ENCODE measurements around the gene GK. TPM values are rescaled to one million over a fixed set of nuclear protein-coding genes. Genes with fewer than 3 reads are reported as not detected.

GK gene
- total and polyA plus RNA-seq, 2 of the 8 experiments (the other 6 are each of a cell fraction or from before 2014, with no cell fraction given), result 2.9 to 11.2 TPM

GRCh38 chrX:30673884-30674598 lies 20.8 kb downstream of the GK start:
- no peak overlapping the region for H2BK5ac ChIP-seq (ENCODE audit: low read depth, low read length)
- H2AK5ac ChIP-seq (ENCODE audit: low read depth, low read length), result no peak overlapping the region
- no peak overlapping the region for H2BK20ac ChIP-seq (ENCODE audit: low read length)
- no peak overlapping the region for H2BK120ac ChIP-seq (replicated peaks; ENCODE audit: low read depth, low read length)
- H3K18ac ChIP-seq (ENCODE audit: extremely low read depth, low read length), result no peak overlapping the region
- DNase-seq (ENCODE audit: low read depth in 1 of 2, low spot score in 2 of 2) (no peak), FAIRE-seq (no peak)
- no peak overlapping the region for H4K8ac ChIP-seq (ENCODE audit: extremely low read depth, insufficient read depth, low read length)
- H3K4me2 ChIP-seq (ENCODE audit: insufficient read depth in 1 of 2, low read depth in 2 of 2, low read length in 2 of 2), result no peak overlapping the region
- no peaks in the 10 kb centered on the region for H3K4me1 ChIP-seq (replicated peaks in 1 of 4; ENCODE audit: control insufficient read depth in 3 of 4, insufficient read depth in 4 of 4, low read length in 3 of 4)
- H3K9me3 ChIP-seq (ENCODE audit: insufficient read depth in 2 of 2, low read depth in 1 of 2, low read length in 1 of 2), result no peaks in the 10 kb centered on the region
- WGBS, 2 experiments (ENCODE audit: extremely low coverage in 1 of 2, insufficient coverage in 1 of 2, insufficient read length in 1 of 2, insufficient replicate concordance in 2 of 2, low coverage in 1 of 2, low lambda C conversion rate in 2 of 2, missing lambda C conversion rate in 1 of 2), result 100% methylated on average over 2 of the region's 2 CpGs; no CpG with 5 or more reads in 1 of the 2 experiments
- H4K5ac ChIP-seq (ENCODE audit: insufficient read length, low read depth, low read length), result no peak overlapping the region
- no peaks in the 10 kb centered on the region for H4K20me1 ChIP-seq (replicated peaks in 1 of 2; ENCODE audit: control insufficient read depth in 1 of 2, insufficient read depth in 2 of 2, low read length in 2 of 2)
- no peak overlapping the region for H2BK15ac ChIP-seq (ENCODE audit: low read length)
- no peak overlapping the region for H3K56ac ChIP-seq (replicated peaks; ENCODE audit: insufficient read length, low read depth, low read length)
- ChIA-PET CTCF (ENCODE audit: partially characterized antibody) (interaction anchor here (1.4 kb wide), 1 partner anchor 10 kb away, joined by 3 read pairs; no protein-coding TSS in a partner anchor), POLR2A (ENCODE audit: partially characterized antibody) (no interaction called here)
- no peak overlapping the region for H2BK12ac ChIP-seq (ENCODE audit: low read depth, low read length)
- H3K79me1 ChIP-seq (ENCODE audit: low read depth, low read length), result no peaks in the 10 kb centered on the region
- H3K4ac ChIP-seq (replicated peaks; ENCODE audit: insufficient read length, low read depth, low read length), result no peak overlapping the region
- H3K14ac ChIP-seq (ENCODE audit: insufficient read length), result no peak overlapping the region
- no peak overlapping the region for H3K27ac ChIP-seq (ENCODE audit: low read depth, low read length)
- no peaks in the 10 kb centered on the region for H3K27me3 ChIP-seq (replicated peaks in 1 of 4; ENCODE audit: control insufficient read depth in 3 of 4, extremely low read depth in 1 of 4, insufficient read depth in 3 of 4, low read length in 3 of 4)
- TF ChIP-seq SP1 (IDR thresholded peaks at IDR 0.05; ENCODE audit: low read depth, low read length) (no peak), SRF (IDR thresholded peaks at IDR 0.05; ENCODE audit: low read depth, low read length) (no peak), GABPA (IDR thresholded peaks at IDR 0.05; ENCODE audit: borderline replicate concordance, insufficient read depth, low read length) (no peak), POLR2AphosphoS5 (IDR thresholded peaks at IDR 0.05; ENCODE audit: low read depth, low read length) (no peak), PHF8 (conservative IDR thresholded peaks at IDR 0.05; ENCODE audit: low read depth, low read length) (no peak), RBBP5 (IDR thresholded peaks at IDR 0.05; ENCODE audit: borderline replicate concordance, low read depth, low read length) (no peak)
- H3K79me2 ChIP-seq (ENCODE audit: control insufficient read depth in 1 of 2, insufficient read depth in 2 of 2, low read length in 2 of 2), result no peaks in the 10 kb centered on the region
- no peak overlapping the region for H3K4me3 ChIP-seq (ENCODE audit: extremely low read depth in 1 of 4, insufficient read depth in 2 of 4, low read depth in 3 of 4, low read length in 4 of 4)
- no peaks in the 10 kb centered on the region for H3K23me2 ChIP-seq (ENCODE audit: low read depth, low read length)
- no peak overlapping the region for H3K9ac ChIP-seq (replicated peaks in 1 of 4; ENCODE audit: extremely low read depth in 1 of 4, low read depth in 3 of 4, low read length in 3 of 4)
- no peaks in the 10 kb centered on the region for H3K36me3 ChIP-seq (ENCODE audit: control insufficient read depth in 2 of 4, insufficient read depth in 4 of 4, low read length in 3 of 4)
- H3K23ac ChIP-seq (ENCODE audit: insufficient read length), result no peak overlapping the region
- no peak overlapping the region for H4K91ac ChIP-seq (replicated peaks; ENCODE audit: insufficient read length, low read length)
- no peak overlapping the region for H2AFZ ChIP-seq (ENCODE audit: low read length)

Data from H1 (cell line).